Stimulated activated CD8-positive, alpha-beta memory T cell treated with anti-CD3 and anti-CD28 coated beads, Interleukin-15, amount 100 ng/mL, for 1 hour (primary cell): ENCODE results near the gene BNIP3.

Experiments used
- DNase-seq: peaks from one replicate; pipeline ENCODE4 v3.0.0-alpha.2; 2020; ENCODE audit warnings: low read depth

Gene BNIP3, protein sequence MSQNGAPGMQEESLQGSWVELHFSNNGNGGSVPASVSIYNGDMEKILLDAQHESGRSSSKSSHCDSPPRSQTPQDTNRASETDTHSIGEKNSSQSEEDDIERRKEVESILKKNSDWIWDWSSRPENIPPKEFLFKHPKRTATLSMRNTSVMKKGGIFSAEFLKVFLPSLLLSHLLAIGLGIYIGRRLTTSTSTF

DNA sequence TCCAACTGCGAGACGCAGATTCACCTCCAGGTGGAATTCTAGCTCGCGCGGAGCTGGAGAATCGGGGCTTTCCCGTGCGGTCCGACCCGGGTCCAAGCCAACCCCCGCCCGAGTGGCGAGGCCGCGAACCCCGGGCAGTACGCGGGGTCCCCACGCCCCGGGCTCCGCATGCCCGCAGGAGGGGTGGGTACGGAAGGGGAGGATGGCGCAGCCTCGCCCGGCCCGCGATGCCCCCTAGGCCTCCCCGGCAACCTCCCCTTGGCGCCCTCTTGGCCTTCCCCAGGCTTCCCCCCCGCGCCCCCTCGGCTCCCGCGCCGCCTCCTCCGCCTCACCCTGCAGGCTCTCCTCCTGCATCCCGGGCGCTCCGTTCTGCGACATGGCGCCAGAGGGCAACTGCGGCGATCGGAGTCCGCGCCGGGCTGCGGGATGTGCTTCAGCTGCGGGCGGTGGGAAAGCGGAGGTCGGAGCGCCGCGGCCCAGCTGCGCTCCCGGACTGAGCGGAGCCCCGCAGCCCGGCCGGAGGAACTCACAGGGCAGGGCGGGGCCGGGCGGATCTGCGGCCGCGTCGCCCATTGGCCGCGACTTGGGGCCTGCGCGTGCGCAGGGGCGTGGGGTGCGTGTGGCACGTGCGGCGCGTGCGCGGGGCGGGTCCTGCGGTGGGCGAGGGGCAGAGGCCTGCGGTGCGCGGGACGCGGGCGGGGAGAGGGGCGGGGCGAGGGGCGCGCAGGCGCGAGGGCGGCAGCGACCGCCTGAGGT, at the start of gene BNIP3:
Gene BNIP3, minus strand, starts transcription at position 495 of the 756 bp plus-strand sequence. Its CDS starts 117 bp downstream, at position 378.
- DNase-seq, result peak; percentile 84

DNA sequence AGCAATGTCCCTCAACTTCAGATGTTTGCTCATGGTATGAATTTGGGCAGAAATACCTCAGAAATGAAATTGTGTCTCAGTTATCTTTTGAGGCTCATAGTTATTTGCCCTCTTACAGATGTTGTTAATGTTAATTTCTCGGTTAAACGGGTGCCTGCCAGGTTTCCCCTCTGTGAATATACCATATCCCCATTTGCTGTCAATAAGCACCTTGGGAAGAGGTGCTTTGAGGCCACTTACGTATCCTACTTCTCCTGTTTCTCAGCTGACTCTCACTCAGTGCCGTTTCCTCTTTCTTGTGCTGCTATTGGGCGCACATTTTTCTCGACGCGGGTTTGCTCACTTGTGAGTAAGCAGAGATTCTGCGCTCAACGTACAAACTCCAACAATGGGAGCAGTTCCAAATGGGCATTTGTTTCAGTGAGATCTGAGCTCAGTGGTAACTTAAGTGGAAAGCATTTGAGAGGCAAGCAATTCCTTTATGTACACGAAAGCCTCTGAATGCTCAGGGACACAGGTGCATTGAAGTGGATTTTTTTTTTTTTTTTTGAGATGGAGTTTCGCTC, 49.3 kb upstream of the BNIP3 start:
- DNase-seq, result no peak

DNA sequence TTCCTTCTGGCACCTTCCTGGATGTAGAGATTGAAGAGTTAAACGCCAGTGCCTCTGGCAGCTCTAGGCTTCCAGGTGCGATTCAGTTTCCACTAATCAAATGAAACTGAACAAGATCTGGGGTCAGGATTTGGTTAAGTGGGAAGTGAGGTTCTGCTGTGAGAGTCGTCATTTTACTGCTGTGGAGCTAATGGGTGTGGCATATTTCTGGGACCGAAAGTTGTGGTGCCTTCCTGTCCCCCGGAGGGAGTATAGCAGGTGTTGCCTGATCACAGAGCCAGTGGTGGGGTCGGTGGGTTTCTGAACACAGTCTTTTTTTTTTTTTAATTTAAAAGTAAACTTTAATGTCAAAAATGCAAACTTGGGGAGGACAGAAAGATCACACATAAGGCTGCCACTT, 47.0 kb upstream of the BNIP3 start:
- no peak for DNase-seq

DNA sequence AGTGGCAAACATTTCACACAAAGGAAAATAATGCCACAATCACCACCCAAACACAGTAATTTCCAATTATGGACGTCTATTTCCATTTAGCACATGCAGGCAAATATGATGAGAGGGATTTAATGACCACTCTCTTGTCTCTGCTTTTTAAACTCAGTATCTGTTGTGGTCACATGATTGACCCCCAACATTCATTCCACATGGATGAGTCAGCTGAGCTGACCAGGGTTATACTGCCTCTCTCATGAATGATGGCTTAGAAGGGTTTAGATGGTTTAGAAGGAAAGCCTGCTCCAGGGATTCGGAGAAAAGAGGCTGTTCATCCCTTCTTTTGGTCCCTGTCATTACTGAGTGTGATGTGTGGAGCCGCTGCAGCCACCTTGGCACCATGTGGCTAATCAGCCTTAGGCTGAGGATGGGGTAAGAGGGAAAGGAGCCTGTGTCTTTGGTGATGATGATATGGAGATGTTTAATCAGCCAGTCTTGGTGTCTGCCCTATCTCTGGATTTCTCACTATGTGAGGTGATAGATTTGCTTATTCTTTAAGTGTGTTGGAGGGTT, 45.8 kb upstream of the BNIP3 start:
- no peak for DNase-seq

DNA sequence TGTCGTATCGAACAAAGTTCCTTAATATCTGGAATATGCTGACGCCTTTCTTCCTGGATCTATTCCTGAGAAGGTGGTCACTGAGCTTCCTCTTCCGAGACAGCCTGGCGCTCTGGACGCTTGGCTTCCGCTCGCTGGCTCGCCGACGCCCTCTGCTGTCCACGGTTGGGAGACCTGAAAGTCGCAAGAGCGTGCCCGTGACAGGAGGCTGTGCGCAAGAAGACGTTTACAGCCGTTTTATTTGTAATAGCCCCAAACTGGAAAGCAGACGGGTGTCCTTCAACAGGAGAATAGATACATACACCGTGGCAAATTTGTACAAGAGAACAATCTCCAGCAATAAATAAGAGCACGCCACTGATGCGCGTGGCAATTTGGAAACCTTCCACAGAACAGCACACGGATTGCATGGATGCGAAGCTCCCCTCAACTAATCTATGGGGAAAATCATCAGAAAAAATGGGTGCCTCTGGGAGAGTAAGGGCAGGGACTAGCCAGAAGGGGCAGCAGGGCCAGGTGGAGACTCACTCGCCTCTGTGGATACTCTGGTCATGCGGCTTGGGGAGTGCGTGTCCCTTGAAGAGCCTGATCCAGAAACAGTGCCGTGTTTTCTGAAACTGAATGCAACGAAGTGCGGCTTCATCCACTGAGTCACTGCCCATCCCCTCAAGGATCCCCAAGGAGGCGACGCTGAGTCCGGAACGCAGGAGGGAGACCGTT, 41.5 kb upstream of the BNIP3 start:
- DNase-seq, result peak; percentile 59

DNA sequence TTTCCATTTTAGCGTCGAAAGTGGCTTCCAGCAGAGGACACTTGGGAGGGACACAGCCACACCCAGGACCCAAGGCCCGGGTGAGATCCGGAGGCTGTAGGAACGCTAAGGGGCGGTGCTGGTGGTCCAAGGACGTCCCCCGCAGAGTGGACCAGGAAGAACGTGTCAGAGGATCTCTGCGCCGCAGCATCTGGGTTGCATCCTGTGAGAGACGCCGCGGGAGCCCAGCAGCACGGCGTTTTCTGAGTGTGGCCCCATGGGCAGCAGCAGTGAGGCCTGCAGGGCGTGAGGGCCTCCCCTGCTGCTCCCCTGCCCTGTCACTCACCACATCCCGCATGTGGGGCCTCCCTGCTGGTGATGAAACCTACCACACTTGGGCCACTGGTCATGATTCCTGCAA, 40.5 kb upstream of the BNIP3 start:
- DNase-seq, result no peak

DNA sequence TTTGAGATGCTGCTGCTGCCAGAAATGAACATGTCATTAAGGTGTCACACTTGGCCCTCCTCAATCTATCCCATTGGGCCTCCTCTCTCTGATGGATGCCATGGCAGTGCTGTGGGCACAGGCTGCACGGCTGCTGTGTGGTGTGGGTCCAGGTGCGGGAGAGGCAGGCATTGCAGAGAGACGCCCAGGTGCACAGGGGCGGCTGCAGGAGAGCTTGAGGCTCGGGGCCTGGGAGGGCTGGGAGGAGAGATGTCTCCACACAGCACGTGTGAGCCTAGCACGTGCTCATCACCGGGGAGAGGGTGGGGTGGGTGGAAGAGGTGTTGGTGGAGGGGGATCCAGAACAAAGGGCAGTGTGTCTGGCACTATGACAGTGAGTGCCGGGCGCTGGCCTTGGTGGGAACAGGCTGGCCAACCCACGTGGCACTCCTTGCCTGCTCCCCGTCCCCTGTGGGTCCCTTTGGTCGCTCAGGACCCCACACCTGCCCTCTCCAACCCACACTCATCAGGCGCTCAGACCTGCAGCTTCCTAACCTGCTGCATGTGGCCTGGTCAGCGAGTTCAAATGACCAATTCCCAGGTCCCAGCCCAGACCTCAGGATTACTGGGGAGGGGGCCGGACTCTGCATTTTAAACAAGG, 39.9 kb upstream of the BNIP3 start:
- DNase-seq, result no peak

DNA sequence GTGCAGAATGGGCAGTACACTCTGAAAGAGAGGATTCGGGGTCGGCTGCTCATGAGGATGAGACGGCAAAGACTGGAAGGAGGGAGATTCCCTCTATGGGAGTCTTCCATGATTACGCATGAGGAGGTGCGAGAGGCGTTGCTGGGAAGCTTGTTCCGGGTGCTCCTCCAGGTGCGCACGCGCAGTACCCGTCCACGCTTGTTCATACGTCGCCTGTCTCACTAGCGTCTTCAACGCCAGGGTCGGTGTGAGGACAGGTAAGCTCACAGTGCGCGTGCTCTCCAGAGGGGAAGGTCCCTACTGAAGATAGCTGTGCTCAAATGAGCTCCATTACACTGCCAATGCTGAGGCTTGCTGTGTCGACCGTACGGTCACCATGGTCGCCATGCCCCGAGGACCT, 39.3 kb upstream of the BNIP3 start:
- no peak for DNase-seq

DNA sequence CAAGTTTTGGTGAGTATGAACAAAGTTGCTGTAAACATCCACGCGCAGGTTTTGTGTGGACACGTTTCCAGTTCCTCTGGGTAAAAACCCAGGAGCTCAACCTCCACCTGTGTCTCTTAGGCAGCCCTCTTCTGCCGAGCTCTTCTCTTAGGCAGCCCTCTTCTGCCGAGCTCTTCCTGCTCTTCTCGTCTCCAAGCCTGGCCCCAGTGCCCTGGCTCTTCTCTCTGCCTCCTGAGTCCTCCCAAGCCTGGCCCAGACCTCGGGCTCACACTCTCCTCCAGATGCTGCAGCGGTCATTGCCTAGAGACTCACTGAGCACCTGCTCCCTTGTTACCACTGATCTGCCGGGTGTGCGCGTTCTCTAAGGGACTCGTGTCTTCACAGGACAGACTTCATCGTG, 38.7 kb upstream of the BNIP3 start:
- DNase-seq, result no peak

DNA sequence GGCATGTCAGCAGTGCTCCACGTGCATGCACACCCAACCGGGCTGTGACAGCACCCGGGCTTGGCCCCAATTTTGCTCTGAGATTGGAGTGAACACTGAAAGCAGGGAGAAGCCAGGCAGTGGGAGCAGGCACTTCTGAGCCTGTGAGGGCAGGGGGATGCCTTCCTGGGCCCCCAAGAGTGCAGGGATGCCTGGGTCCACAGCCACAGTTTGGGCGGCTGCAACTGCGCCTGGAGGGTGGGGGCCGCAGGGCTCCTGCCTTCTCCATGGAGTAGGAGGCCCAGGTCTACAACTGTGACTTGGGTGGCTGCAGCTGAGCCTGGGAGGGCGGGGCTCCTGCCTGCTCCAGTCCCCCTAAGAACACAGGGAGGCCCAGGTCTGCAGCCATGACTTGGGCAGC, 37.6 kb upstream of the BNIP3 start:
- no peak for DNase-seq

DNA sequence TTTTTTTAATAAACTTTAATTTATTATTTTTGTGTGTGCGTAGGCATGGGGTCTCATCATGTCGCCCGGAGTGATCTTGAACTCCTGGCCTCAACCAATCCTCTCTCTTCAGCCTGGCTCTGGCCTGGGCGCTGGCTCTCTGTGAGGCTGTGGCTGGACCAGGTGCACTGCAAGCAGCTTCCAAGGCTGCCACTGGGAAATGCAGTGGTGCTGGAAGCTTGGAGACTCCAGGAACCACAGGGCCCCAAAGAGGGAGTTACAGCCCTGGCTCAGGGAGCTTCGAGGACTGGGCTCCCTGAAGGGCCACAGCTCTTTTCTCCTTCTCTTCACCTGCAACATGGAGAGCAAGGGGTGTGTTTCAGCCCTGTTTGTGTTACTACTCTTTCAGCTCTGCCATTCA, 36.7 kb upstream of the BNIP3 start:
- no peak for DNase-seq

DNA sequence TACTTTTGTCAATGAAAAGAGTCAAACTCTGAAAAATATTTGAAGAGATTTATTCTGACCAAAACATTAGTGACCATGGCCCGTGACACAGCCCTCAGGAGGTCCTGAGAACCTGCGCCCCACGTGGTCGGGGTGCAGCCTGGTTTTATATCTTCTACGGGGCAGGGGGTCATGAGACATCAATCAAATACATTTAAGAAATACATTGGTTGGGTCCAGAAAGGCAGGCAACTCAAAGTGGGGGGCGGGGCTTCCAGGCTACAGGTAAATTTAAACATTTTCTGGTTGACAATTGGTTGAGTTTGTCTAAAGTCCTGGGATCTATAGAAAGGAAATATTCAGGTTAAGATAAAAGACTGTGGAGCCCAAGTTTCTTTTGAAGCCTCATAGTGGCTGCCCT, 34.8 kb upstream of the BNIP3 start:
- DNase-seq, result no peak

DNA sequence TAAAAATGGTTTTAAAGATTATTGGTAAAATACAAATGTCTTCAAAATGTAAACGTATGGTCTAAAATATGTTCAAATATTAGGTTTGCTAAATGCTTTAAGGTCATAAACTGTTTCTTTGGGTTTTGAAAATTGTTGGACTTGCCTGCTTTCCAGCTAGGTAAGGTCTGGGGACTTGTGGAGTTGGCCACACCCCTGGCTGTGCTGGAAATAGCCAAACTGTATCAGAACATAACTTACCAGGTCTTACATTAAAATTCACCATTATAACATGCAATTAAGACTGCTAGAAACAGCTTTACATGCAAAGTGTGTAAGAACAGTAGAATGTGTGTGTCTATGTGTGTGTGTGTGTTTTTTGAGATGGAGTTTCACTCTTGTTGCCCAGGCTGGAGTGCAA, 29.7 kb upstream of the BNIP3 start:
- DNase-seq, result no peak

DNA sequence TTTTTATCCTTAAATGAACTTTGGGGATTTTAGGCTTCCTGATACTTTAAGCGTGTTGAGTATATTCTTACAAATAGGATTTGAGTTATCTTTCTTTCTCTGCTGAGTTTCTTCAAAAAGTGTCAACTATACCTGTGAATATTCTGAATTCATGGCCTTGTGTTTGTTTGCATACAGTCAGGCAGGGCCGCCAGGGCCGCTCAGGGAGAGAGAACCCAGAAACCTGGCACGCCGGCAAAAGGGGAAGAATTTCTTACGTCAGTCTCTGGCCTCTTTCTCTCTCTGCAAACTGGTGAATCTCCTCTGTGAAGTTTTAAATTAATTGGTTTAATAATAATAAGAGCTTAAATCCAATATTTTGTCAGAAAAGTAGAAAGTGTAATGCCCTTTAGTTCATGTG, 29.3 kb upstream of the BNIP3 start:
- no peak for DNase-seq

DNA sequence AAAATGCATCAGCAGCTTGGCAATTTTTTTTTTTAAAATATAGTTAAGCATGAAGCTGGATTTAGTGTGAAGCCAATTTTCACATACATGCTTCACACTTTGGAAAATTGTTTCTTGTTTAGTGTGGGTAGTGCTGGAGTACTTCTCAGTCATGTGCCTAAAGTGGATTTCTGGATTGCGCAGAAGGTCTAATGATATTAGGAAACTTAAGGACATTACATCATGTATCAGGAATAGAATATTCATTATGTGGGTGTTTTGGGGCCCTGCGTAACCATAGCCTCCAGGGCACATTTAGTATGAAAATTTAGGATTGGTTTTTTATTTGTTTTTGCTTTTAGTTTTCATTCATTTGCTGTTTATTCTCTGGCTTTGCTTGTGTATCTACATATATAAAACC, 28.8 kb upstream of the BNIP3 start:
- DNase-seq, result no peak

DNA sequence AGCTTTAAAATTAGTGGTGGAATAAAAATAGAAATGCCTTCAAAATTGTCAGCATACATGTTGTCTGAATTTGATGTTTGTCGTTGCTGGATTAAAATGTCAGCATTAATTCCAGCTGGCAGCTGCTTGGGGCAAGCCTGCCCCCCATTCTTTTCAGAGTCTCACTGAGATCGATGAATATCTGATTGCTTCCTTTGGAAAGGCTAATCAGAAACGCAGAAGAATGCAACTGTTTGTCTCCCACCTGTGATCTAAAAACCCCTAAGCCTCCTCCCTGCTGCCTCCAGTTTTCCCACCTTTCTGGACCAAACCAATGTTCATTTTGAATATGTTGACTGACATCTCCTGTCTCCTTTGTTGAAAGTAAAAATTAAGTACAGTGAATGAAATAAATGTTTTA, 27.9 kb upstream of the BNIP3 start:
- DNase-seq, result no peak

DNA sequence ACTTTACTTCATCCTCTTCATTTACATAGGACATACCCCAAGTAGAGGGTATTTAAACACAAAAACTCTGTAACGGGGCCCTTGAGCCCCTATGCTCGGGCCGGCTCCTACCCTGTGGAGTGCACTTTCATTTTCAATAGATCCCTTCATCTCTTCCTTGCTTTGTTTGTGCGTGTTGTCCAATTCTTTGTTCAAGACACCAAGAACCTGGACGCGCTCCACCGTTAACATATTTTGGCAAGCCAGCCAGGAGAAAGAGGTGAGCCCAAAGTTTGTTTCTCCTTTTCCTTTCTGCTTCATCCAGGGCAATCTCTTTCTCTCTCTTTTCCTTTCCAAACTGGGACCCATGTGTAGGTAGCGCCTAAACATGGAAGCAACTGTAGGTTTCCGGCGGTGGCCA, 26.0 kb upstream of the BNIP3 start:
- no peak for DNase-seq

DNA sequence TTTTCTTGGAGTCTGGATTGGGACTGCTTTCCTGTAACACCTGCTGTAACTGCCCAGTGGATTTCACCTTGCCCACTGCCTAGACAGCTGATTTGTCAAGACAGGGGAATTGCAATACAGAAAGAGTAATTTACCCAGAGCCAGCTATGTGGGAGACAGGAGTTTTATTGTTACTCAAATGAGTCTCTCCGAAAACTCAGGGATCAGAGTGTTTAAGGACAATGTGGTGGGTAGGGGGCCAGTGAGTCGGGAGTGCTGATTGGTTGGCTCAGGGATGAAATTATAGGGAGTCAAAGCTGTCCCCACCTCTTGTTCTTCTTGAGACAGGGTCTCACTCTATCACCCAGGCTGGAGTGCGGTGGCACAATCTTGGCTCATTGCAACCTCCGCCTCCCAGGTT, 25.2 kb upstream of the BNIP3 start:
- DNase-seq, result no peak

DNA sequence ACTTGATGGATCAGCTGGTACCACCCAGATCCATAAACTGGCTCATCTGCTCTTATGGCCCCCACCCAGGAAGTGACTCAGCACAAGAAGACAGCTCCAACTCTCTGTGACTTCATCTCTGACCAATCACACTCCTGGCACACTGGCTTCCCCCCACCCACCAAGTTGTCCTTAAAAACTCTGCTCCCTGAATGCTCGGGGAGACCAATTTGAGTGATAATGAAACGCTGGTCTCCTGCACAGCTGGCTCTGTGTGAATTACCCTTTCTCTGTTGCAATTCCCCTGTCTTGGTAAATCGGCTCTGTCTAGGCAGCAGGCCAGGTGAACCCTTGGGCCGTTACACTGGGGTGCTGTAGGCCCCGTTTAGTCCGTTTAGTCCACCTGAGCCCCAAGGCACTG, 23.4 kb upstream of the BNIP3 start:
- DNase-seq, result no peak

DNA sequence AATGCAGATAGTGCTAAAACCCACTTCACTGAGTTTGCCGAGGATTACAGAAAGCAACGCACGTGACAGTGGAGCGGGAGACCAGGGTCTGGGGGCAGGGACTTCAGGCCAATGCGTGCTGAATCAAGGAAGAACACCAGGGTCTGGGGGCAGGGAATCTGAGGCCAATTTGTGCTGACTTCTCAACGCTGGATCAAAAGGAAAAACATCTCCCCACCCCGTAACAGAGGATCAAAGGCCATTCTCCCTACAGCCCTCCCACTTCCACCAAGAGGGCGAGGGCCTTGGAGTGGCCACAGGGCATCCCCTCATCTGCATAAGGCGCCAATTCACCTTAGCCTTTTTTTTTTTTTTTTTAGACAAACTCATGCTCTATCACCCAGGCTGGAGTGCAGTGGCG, 22.3 kb upstream of the BNIP3 start:
- no peak for DNase-seq

DNA sequence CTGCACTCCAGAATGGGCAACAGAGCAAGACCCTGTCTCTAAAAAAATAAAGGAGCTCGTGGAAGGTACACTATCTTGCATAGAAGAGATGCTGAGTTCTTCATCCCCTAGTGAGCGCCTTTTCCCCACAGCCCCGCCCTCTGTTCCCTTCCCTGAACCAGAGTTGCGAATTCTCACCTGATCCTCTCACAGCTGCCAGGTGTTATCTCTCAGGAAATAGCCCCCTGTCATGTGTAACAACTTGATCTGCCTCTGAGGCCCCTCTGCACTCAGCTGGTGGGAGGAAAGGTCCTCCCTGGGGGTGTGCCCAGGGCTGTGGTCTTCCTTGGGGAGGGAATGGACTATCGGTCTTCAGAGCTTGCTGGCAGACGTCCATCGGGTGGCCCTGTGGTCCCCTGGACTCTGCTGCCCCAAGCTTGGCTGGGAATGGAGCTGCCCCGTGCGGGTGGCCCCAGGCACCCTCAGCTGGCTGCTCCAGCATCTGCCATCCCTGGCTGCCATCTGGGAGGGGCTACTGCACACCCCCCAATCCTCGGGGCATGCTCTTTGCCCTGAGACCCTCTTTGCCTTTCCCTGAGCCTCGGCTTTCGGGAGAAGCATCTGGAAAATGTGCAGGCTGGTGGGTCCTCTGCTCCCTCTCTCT, 21.7 kb upstream of the BNIP3 start:
- no peak for DNase-seq

DNA sequence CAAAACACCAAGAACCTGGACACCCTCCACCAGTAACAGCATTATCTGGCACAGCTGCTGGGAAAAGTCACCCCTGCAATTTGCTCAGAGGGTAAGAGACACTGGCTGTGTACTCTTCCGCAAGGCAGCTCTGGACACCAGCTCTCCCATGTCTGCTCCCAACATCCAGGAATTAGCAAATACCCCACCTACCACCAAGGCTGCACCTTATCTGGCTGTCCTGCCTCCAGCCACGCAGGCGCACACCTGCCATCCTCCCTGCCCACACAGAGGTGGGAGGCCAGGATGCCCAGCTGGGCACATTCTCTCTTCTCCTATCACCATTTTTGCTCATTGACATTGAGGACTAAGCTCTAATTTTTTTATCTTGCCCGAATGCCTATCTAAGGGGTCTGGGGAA, 20.3 kb upstream of the BNIP3 start:
- no peak for DNase-seq
